B cell (primary cell): ENCODE measurements around the gene RAMP2.

Experiments used
- EZH2 ChIP-seq: IDR thresholded peaks from 2 replicates; pipeline ENCODE4 v1.6.1; 2012; ENCODE audit warnings: borderline replicate concordance, low read depth, mild to moderate bottlenecking, moderate library complexity, low read length; ENCODE audit not compliant: insufficient read depth, poor library complexity, severe bottlenecking
- TF ChIP-seq, protein P1 (sequence below): fragments of 200-600 bp; IDR thresholded peaks from one replicate; pipeline ENCODE4 v1.8.0; 2022; ENCODE audit warnings: antibody characterized with exemption, mild to moderate bottlenecking

DNA sequence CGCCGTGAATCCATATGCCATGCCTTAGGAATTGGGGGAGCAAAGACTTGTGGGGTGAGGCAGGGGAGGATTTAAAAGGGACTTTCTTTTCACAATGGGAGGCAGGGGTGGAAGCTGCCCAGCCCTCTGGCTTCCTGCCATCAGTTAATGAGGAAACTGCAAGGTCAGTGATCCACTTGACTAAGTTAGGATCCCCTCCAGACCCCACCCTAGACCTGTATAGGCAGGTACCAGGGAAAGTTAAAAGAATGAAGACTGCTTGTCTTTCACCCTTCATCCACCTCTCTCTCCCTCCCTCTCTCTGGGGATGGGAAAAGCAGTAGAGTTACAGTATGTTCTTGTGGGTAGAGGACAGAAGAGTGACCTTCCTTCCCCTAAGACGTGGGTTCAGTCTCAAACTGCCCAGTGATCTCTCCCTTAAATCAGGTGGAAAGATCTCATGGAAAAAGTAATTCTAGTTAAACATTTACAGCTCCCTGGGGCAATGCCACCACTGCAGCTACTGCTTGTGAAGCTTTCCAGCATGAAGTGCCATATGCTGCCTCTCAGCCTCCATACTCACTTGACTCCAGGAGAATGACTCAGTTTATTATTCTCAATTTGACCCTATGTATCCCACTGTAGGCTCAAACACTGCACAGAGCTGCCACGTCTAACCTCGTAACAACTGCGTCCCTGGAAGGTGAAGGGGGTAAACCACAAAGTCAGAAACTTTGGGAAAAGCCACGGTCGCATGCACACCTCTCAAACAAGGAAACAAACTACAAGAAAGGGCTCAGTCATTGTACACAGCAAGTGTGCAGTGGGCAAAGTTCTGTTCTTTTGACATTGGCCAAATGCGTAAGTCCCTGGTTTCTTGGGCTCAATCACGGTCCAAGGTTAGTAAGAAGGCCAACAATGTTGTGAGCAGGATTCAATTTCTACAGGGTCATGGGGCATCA lies 36.3 kb downstream of the RAMP2 start:
- TF ChIP-seq, protein P1, sequence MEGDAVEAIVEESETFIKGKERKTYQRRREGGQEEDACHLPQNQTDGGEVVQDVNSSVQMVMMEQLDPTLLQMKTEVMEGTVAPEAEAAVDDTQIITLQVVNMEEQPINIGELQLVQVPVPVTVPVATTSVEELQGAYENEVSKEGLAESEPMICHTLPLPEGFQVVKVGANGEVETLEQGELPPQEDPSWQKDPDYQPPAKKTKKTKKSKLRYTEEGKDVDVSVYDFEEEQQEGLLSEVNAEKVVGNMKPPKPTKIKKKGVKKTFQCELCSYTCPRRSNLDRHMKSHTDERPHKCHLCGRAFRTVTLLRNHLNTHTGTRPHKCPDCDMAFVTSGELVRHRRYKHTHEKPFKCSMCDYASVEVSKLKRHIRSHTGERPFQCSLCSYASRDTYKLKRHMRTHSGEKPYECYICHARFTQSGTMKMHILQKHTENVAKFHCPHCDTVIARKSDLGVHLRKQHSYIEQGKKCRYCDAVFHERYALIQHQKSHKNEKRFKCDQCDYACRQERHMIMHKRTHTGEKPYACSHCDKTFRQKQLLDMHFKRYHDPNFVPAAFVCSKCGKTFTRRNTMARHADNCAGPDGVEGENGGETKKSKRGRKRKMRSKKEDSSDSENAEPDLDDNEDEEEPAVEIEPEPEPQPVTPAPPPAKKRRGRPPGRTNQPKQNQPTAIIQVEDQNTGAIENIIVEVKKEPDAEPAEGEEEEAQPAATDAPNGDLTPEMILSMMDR = no peak
- no peak for TF ChIP-seq EZH2
